GM23248 (cell line): ENCODE measurements around the gene MACROD2. TPM values are rescaled to one million over a fixed set of nuclear protein-coding genes. Genes with fewer than 3 reads are reported as not detected.

Experiments used
- DNase-seq: peaks from one replicate; pipeline ENCODE4 v3.0.0-alpha.2; 2015
- H2AFZ ChIP-seq: fragments of 200-600 bp; sonication (generic); 2 replicates; pipeline ENCODE4 v1.6.1; 2016; ENCODE audit warnings: antibody characterized with exemption
- H3F3A ChIP-seq: fragments of 200-600 bp; sonication (generic); 2 replicates; pipeline ENCODE4 v1.6.1; 2016; ENCODE audit warnings: mild to moderate bottlenecking, antibody characterized with exemption, mixed run types; ENCODE audit not compliant: insufficient read depth
- H3K27ac ChIP-seq: fragments of 200-600 bp; sonication (generic); 2 replicates; pipeline ENCODE4 v1.5.1; 2016; ENCODE audit warnings: mild to moderate bottlenecking
- H3K27me3 ChIP-seq: fragments of 200-600 bp; sonication (generic); replicated peaks from 2 replicates; pipeline ENCODE4 v1.6.1; 2016; ENCODE audit warnings: mild to moderate bottlenecking; ENCODE audit not compliant: insufficient read depth
- H3K36me3 ChIP-seq: fragments of 200-600 bp; sonication (generic); 2 replicates; pipeline ENCODE4 v1.6.1; 2016; ENCODE audit warnings: low read depth, mild to moderate bottlenecking
- H3K4me1 ChIP-seq: fragments of 200-600 bp; sonication (generic); 2 replicates; pipeline ENCODE4 v1.6.1; 2016; ENCODE audit warnings: mild to moderate bottlenecking; ENCODE audit not compliant: insufficient read depth
- H3K4me2 ChIP-seq: fragments of 200-600 bp; sonication (generic); one replicate; pipeline ENCODE4 v1.6.1; 2016; ENCODE audit warnings: mild to moderate bottlenecking; ENCODE audit not compliant: unreplicated experiment
- H3K4me3 ChIP-seq: fragments of 200-600 bp; sonication (generic); 2 replicates; pipeline ENCODE4 v1.5.1; 2016; ENCODE audit warnings: mild to moderate bottlenecking
- H3K79me2 ChIP-seq: fragments of 200-600 bp; sonication (generic); 2 replicates; pipeline ENCODE4 v1.6.1; 2016; ENCODE audit warnings: mild to moderate bottlenecking; ENCODE audit not compliant: insufficient read depth
- H3K9ac ChIP-seq: fragments of 200-600 bp; sonication (generic); 2 replicates; pipeline ENCODE4 v1.6.1; 2016; ENCODE audit warnings: mild to moderate bottlenecking
- H3K9me2 ChIP-seq: fragments of 200-600 bp; sonication (generic); 2 replicates; pipeline ENCODE4 v1.6.1; 2016; ENCODE audit warnings: mixed run types, mild to moderate bottlenecking, moderate library complexity; ENCODE audit not compliant: insufficient read depth
- H3K9me3 ChIP-seq: fragments of 200-600 bp; sonication (generic); one replicate; pipeline ENCODE4 v1.6.1; 2017; ENCODE audit warnings: low read depth
- H4K20me1 ChIP-seq: fragments of 200-600 bp; sonication (generic); 2 replicates; pipeline ENCODE4 v1.6.0; 2016; ENCODE audit not compliant: insufficient read depth
- EZH2 ChIP-seq: fragments of 200-600 bp; sonication (generic); IDR thresholded peaks from 2 replicates; pipeline ENCODE4 v1.6.1; 2018; ENCODE audit warnings: antibody characterized with exemption, mild to moderate bottlenecking; ENCODE audit not compliant: insufficient read depth, poor library complexity, severe bottlenecking
- EZH2phosphoT487 ChIP-seq: fragments of 200-600 bp; sonication (generic); IDR thresholded peaks from 2 replicates; pipeline ENCODE4 v1.6.1; 2018; ENCODE audit warnings: antibody characterized with exemption, moderate library complexity, mild to moderate bottlenecking, low read depth; ENCODE audit not compliant: insufficient read depth
- WGBS, 2 experiments: methylation state at CpG; one replicate each; pipeline ENCODE4 v1.1.6; 2015 to 2017; ENCODE audit warnings: low lambda C conversion rate in 2 of 2, low coverage in 1 of 2; ENCODE audit errors: missing lambda C conversion rate in 2 of 2; 5-methylcytosine and 5-hydroxymethylcytosine counted together
- in situ Hi-C: fragments of 300-500 bp; cut with MboI; formaldehyde crosslinking; loops from 2 replicates; pipeline ENCODE4 v1.15.0; 2020
- polyA plus RNA-seq: library from polyadenylated mRNA; unstranded; fragments of >200 nt; fragmentation: Nextera tagmentation; extraction: Ambion mirVana; gene quantifications from 2 replicates; pipeline ENCODE4 v1.2.1, GENCODE V29; 2016
- total RNA-seq: library from RNA; depleted of rRNA; stranded (reverse); fragments of >200 nt; shearing (Covaris generic); gene quantifications from 2 replicates; pipeline ENCODE4 v1.2.3, GENCODE V29; 2014

Gene MACROD2
- total and polyA plus RNA-seq, 2 experiments from 2014 or later, result 1.1 to 3.1 TPM

- no peaks in the 10 kb centered on the region for H4K20me1 ChIP-seq
- H3K4me2 ChIP-seq, result no peak overlapping the region
- H3K9me2 ChIP-seq, result no peaks in the 10 kb centered on the region
- peaks cover 3% of the 10 kb centered on the region for H3K4me1 ChIP-seq
- no peaks in the 10 kb centered on the region for H3K36me3 ChIP-seq
- no peaks in the 10 kb centered on the region for H3K79me2 ChIP-seq
- TF ChIP-seq EZH2 (no peak), EZH2phosphoT487 (no peak)
- in situ Hi-C loops, result loop anchor here (25.0 kb wide), 1 partner anchor 898 kb away; the partner anchor contains the start of gene FLRT3
- H3K27ac ChIP-seq, result no peak overlapping the region
- peaks cover 5% of the 10 kb centered on the region for H3F3A ChIP-seq
- no peak for DNase-seq
- 82 to 85% methylated on average over 2 of the region's 2 CpGs for WGBS, 2 experiments
- H3K9me3 ChIP-seq, result no peaks in the 10 kb centered on the region
- H3K9ac ChIP-seq, result no peak overlapping the region
- no peaks in the 10 kb centered on the region for H3K27me3 ChIP-seq
- no peak overlapping the region for H3K4me3 ChIP-seq
- no peak overlapping the region for H2AFZ ChIP-seq
Measured at GRCh38 chr20:15235471-15236198, 1240.3 kb downstream of the MACROD2 start.

GRCh38 chr20:15236812-15237211 is 1241.5 kb downstream of the MACROD2 start:
- no peaks in the 10 kb centered on the region for H3K9me3 ChIP-seq
- H3K79me2 ChIP-seq, result no peaks in the 10 kb centered on the region
- peaks cover 15% of the 10 kb centered on the region for H3K4me1 ChIP-seq
- 17 to 18% methylated on average over 1 of the region's 1 CpG for WGBS, 2 experiments
- no peak overlapping the region for H3K27ac ChIP-seq
- no peaks in the 10 kb centered on the region for H4K20me1 ChIP-seq
- H3F3A ChIP-seq, result peaks cover 17% of the 10 kb centered on the region
- no peaks in the 10 kb centered on the region for H3K9me2 ChIP-seq
- H3K36me3 ChIP-seq, result no peaks in the 10 kb centered on the region
- TF ChIP-seq EZH2phosphoT487 (no peak), EZH2 (no peak)
- H2AFZ ChIP-seq, result no peak overlapping the region
- in situ Hi-C loops, result loop anchor here (25.0 kb wide), 1 partner anchor 900 kb away; the partner anchor contains the start of gene FLRT3
- H3K9ac ChIP-seq, result no peak overlapping the region
- DNase-seq, result peak; percentile 71
- no peaks in the 10 kb centered on the region for H3K27me3 ChIP-seq
- no peak overlapping the region for H3K4me2 ChIP-seq
- H3K4me3 ChIP-seq, result no peak overlapping the region

- no peak for DNase-seq
- Histone ChIP-seq H3K9me3 (no peaks in the 10 kb centered on the region), H3F3A (peaks cover 21% of the 10 kb centered on the region), H3K4me2 (no peak overlapping the region), H3K36me3 (no peaks in the 10 kb centered on the region), H3K9me2 (no peaks in the 10 kb centered on the region), H4K20me1 (no peaks in the 10 kb centered on the region), H3K4me1 (peaks cover 21% of the 10 kb centered on the region), H3K27me3 (no peaks in the 10 kb centered on the region), H3K27ac (no peak overlapping the region), H3K4me3 (no peak overlapping the region), H2AFZ (no peak overlapping the region), H3K9ac (no peak overlapping the region), H3K79me2 (no peaks in the 10 kb centered on the region)
- 77 to 83% methylated on average over 3 of the region's 3 CpGs for WGBS, 2 experiments
- TF ChIP-seq EZH2 (no peak), EZH2phosphoT487 (no peak)
- in situ Hi-C loops, result loop anchor here (25.0 kb wide), 1 partner anchor 902 kb away; the partner anchor contains the start of gene FLRT3
Measured at GRCh38 chr20:15239542-15240206, 1244.4 kb downstream of the MACROD2 start.

GRCh38 chr20:15240801-15241200 is 1245.5 kb downstream of the MACROD2 start:
- in situ Hi-C loops, result loop anchor here (25.0 kb wide), 1 partner anchor 904 kb away; the partner anchor contains the start of gene FLRT3
- DNase-seq, result peak; percentile 39
- 0 out of 2 replicates have a peak overlapping the region, but pooled peaks have one; percentile 49 for H2AFZ ChIP-seq

More at GRCh38 chr20:15240801-15241200, 1245.5 kb downstream of the MACROD2 start:
- Histone ChIP-seq H3K27me3 (no peaks in the 10 kb centered on the region), H3K27ac (peak overlapping the region; percentile 25), H3K36me3 (no peaks in the 10 kb centered on the region), H3K4me1 (peaks cover 21% of the 10 kb centered on the region), H3F3A (peaks cover 21% of the 10 kb centered on the region), H4K20me1 (no peaks in the 10 kb centered on the region), H3K4me2 (peak overlapping the region; percentile 16), H3K9ac (no peak overlapping the region), H3K79me2 (no peaks in the 10 kb centered on the region), H3K4me3 (no peak overlapping the region), H3K9me2 (no peaks in the 10 kb centered on the region), H3K9me3 (no peaks in the 10 kb centered on the region)
- 18 to 38% methylated on average over 1 of the region's 1 CpG for WGBS, 2 experiments
- TF ChIP-seq EZH2phosphoT487 (no peak), EZH2 (no peak)
